Measurements from ENCODE around the gene DNAJC15. TPM values are rescaled to one million over a fixed set of nuclear protein-coding genes. Genes with fewer than 3 reads are reported as not detected.

Gene DNAJC15
- total RNA-seq, 1 donor from 2014 or later, result 27.4 TPM

- H3K9me3 Mint-ChIP-seq (ENCODE audit: low read depth), result peaks cover 9% of the 10 kb centered on the region
- no peaks in the 10 kb centered on the region for H3K27me3 Mint-ChIP-seq
- H3K4me3 Mint-ChIP-seq (ENCODE audit: low read depth), result no peak overlapping the region
- no peaks in the 10 kb centered on the region for H3K36me3 Mint-ChIP-seq (ENCODE audit: insufficient read depth)
- no peak for TF ChIP-seq CTCF (IDR thresholded peaks at IDR 0.05; ENCODE audit: unreplicated experiment)
- H3K27ac Mint-ChIP-seq, result no peak overlapping the region
- DNase-seq (ENCODE audit: low spot score, unreplicated experiment), result no peak
- peaks cover 3% of the 10 kb centered on the region for H3K4me1 Mint-ChIP-seq (ENCODE audit: low read depth)
Measured at GRCh38 chr13:42999491-42999890, 23.9 kb upstream of the DNAJC15 start.

- H3K36me3 Mint-ChIP-seq (ENCODE audit: insufficient read depth), result no peaks in the 10 kb centered on the region
- no peak overlapping the region for H3K4me3 Mint-ChIP-seq (ENCODE audit: low read depth)
- H3K27me3 Mint-ChIP-seq, result no peaks in the 10 kb centered on the region
- no peak for DNase-seq (ENCODE audit: low spot score, unreplicated experiment)
- H3K27ac Mint-ChIP-seq, result no peak overlapping the region
- TF ChIP-seq CTCF (IDR thresholded peaks at IDR 0.05; ENCODE audit: unreplicated experiment), result no peak
- H3K9me3 Mint-ChIP-seq (ENCODE audit: low read depth), result peaks cover 9% of the 10 kb centered on the region
- H3K4me1 Mint-ChIP-seq (ENCODE audit: low read depth), result peaks cover 8% of the 10 kb centered on the region
Measured at GRCh38 chr13:43000676-43001075, 22.7 kb upstream of the DNAJC15 start.

GRCh38 chr13:43002021-43002420, 21.4 kb upstream of the DNAJC15 start:
- TF ChIP-seq CTCF (IDR thresholded peaks at IDR 0.05; ENCODE audit: unreplicated experiment), result no peak
- Mint-ChIP-seq H3K36me3 (ENCODE audit: insufficient read depth) (no peaks in the 10 kb centered on the region), H3K27me3 (no peaks in the 10 kb centered on the region), H3K4me1 (ENCODE audit: low read depth) (peaks cover 10% of the 10 kb centered on the region), H3K9me3 (ENCODE audit: low read depth) (peaks cover 9% of the 10 kb centered on the region), H3K27ac (no peak overlapping the region), H3K4me3 (ENCODE audit: low read depth) (no peak overlapping the region)
- DNase-seq (ENCODE audit: low spot score, unreplicated experiment), result no peak

- Mint-ChIP-seq H3K9me3 (ENCODE audit: low read depth) (peaks cover 9% of the 10 kb centered on the region), H3K4me3 (ENCODE audit: low read depth) (no peak overlapping the region)
Measured at GRCh38 chr13:43003010-43003409, 20.4 kb upstream of the DNAJC15 start.

GRCh38 chr13:43003729-43004128, 19.7 kb upstream of the DNAJC15 start:
- H3K4me3 Mint-ChIP-seq (ENCODE audit: low read depth), result no peak overlapping the region
- H3K27me3 Mint-ChIP-seq, result no peaks in the 10 kb centered on the region
- DNase-seq (ENCODE audit: low spot score, unreplicated experiment), result no peak
- H3K27ac Mint-ChIP-seq, result no peak overlapping the region
- H3K9me3 Mint-ChIP-seq (ENCODE audit: low read depth), result peaks cover 9% of the 10 kb centered on the region
- H3K4me1 Mint-ChIP-seq (ENCODE audit: low read depth), result peaks cover 15% of the 10 kb centered on the region
- H3K36me3 Mint-ChIP-seq (ENCODE audit: insufficient read depth), result no peaks in the 10 kb centered on the region
- TF ChIP-seq CTCF (IDR thresholded peaks at IDR 0.05; ENCODE audit: unreplicated experiment), result no peak

More at GRCh38 chr13:43003010-43003409, 20.4 kb upstream of the DNAJC15 start:
- Mint-ChIP-seq H3K27me3 (no peaks in the 10 kb centered on the region), H3K36me3 (ENCODE audit: insufficient read depth) (no peaks in the 10 kb centered on the region), H3K4me1 (ENCODE audit: low read depth) (peaks cover 13% of the 10 kb centered on the region), H3K27ac (no peak overlapping the region)
- TF ChIP-seq CTCF (IDR thresholded peaks at IDR 0.05; ENCODE audit: unreplicated experiment), result no peak
- no peak for DNase-seq (ENCODE audit: low spot score, unreplicated experiment)
